MCF 10A (cell line): ENCODE data around the gene DCST2. TPM values are rescaled to one million over a fixed set of nuclear protein-coding genes. Genes with fewer than 3 reads are reported as not detected.

Experiments
- BruUV-seq: library from RNA; stranded (reverse); fragments of 400-500 nt; replicated peaks from 2 replicates; lab custom pipeline; 2021; lab: Mats Ljungman, UMichigan
- CTCF ChIA-PET: fragments of 300-600 bp; sonication (Branson Sonifier 250); formaldehyde crosslinking; extraction: SDS; loops from one replicate; lab custom pipeline; 2021; ENCODE audit warnings: antibody characterized with exemption, inconsistent platforms; lab: Yijun Ruan, JAX
- POLR2A ChIA-PET: fragments of 300-600, 350-650 bp; sonication (Branson Sonifier 250); formaldehyde crosslinking; extraction: SDS; loops from one replicate; lab custom pipeline; 2020; ENCODE audit warnings: antibody characterized with exemption, inconsistent platforms; lab: Yijun Ruan, JAX
- DNase-seq: peaks from one replicate; pipeline ENCODE4 v3.0.0-alpha.2; 2018; ENCODE audit not compliant: unreplicated experiment
- H3K27ac Mint-ChIP-seq: one replicate; pipeline ENCODE4 v1.8.0; 2022; ENCODE audit warnings: mild to moderate bottlenecking, low read depth, mixed read lengths; ENCODE audit not compliant: unreplicated experiment
- H3K27me3 Mint-ChIP-seq: one replicate; pipeline ENCODE4 v1.8.0; 2022; ENCODE audit warnings: mixed read lengths; ENCODE audit not compliant: insufficient read depth, unreplicated experiment
- H3K36me3 Mint-ChIP-seq: one replicate; pipeline ENCODE4 v1.8.0; 2022; ENCODE audit warnings: mild to moderate bottlenecking, moderate library complexity, mixed read lengths; ENCODE audit not compliant: insufficient read depth, unreplicated experiment
- H3K4me1 Mint-ChIP-seq: one replicate; pipeline ENCODE4 v1.8.0; 2022; ENCODE audit warnings: mixed read lengths; ENCODE audit not compliant: insufficient read depth, unreplicated experiment
- H3K4me3 Mint-ChIP-seq: one replicate; pipeline ENCODE4 v1.8.0; 2022; ENCODE audit warnings: mild to moderate bottlenecking, moderate library complexity, mixed read lengths; ENCODE audit not compliant: unreplicated experiment
- H3K9me3 Mint-ChIP-seq: one replicate; pipeline ENCODE4 v1.8.0; 2022; ENCODE audit warnings: mixed read lengths; ENCODE audit not compliant: unreplicated experiment
- intact Hi-C: fragments of 100-400 bp; cut with micrococcal nuclease; formaldehyde crosslinking; loops from 2 replicates; pipeline ENCODE4 v1.14.1; 2022
- total RNA-seq: library from RNA; stranded (reverse); gene quantifications from 2 replicates; pipeline ENCODE4 v1.2.3, GENCODE V29; 2022
- TF ChIP-seq, protein P1 (sequence below): fragments of 200-600 bp; IDR thresholded peaks from one replicate; pipeline ENCODE4 v1.8.0; 2022; ENCODE audit warnings: antibody characterized with exemption, mild to moderate bottlenecking; ENCODE audit not compliant: unreplicated experiment

The DCST2 gene
- total RNA-seq, 1 experiment from 2014 or later = 0.91 TPM

DNA sequence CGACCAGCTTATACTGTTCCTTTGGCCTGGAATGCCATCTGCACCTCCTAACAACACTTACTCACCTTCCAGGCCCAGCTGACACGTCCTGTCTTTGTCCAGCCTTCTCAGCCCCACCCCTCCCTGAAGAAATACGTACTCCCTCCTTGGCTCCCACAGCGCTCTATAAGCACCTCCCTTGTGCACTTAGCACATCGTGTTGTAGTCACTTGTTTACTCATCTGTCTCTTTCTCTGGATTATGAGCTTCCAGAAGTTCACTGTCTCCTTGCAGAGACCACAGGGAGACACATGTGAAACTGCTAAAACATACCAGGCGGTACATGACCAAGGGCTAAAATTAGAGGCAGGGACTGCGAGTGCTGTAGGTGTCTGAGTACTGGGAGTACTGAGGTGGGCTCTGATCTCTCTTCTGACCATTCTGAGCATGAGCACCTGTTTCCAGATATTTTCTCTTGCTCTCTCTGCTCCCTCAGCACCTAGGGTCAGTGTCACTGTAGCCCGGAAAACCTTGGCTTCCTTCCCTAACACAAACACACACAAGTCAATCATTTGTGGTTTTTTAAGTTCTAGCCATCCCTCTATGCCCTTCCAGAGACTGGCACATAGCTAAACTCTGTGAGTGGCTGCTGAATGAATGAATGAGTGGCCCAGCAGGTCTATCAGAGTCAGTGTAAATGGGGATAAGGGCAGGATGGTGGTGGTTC, 5.2 kb upstream of the DCST2 start:
- intact Hi-C loops = loop anchor here (2.0 kb wide), 1 partner anchor 22 kb away; no protein-coding TSS in a partner anchor
- Mint-ChIP-seq H3K9me3 (no peaks in the 10 kb centered on the region), H3K4me3 (peak overlapping the region; percentile 15), H3K4me1 (peaks cover 37% of the 10 kb centered on the region), H3K27ac (peak overlapping the region; percentile 79), H3K36me3 (no peaks in the 10 kb centered on the region), H3K27me3 (no peaks in the 10 kb centered on the region)
- POLR2A ChIA-PET = interaction anchor here (0.6 to 9.7 kb wide), 39 partner anchors 8 to 818 kb away, joined by 3 to 275 read pairs (median 7); partner anchors contain the start of genes ADAM15, CKS1B, EFNA3 and EFNA4
- CTCF ChIA-PET = interaction anchor here (0.6 to 23.3 kb wide), 27 partner anchors 8 to 1521 kb away, joined by 3 to 390 read pairs (median 4); partner anchors contain the start of genes ADAM15, EFNA4, FLAD1 and SHC1
- DNase-seq = peak; percentile 97
- TF ChIP-seq, protein P1, sequence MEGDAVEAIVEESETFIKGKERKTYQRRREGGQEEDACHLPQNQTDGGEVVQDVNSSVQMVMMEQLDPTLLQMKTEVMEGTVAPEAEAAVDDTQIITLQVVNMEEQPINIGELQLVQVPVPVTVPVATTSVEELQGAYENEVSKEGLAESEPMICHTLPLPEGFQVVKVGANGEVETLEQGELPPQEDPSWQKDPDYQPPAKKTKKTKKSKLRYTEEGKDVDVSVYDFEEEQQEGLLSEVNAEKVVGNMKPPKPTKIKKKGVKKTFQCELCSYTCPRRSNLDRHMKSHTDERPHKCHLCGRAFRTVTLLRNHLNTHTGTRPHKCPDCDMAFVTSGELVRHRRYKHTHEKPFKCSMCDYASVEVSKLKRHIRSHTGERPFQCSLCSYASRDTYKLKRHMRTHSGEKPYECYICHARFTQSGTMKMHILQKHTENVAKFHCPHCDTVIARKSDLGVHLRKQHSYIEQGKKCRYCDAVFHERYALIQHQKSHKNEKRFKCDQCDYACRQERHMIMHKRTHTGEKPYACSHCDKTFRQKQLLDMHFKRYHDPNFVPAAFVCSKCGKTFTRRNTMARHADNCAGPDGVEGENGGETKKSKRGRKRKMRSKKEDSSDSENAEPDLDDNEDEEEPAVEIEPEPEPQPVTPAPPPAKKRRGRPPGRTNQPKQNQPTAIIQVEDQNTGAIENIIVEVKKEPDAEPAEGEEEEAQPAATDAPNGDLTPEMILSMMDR = no peak
- BruUV-seq = no TSS peak

DNA sequence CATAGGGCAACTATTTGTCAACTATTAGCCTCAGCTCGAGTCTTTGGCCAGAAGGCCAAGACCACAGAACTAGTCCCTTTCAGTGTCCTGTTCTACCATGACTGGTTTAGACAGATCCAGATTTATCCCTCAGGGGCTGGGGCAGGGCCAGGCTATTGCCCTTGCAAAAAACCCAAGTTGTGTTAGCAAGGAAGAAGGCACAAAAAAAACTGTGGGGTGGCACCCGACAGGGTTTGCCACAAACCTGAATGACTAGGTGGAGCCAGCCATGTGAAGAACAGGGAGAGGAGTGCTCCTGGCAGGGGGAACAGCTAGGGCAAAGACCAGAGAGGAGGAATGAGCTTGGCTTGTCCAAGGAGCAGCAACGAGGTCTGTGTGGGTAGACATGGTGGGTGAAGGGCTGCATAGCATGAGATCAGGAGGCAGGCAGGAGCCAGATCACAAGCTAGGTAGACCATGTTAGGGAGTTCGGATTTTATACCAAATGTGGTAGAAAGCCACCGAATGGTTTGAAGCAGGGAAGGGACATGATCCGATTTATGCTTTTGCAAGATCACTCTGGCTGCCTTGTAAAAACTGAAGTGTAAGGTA, 4.4 kb upstream of the DCST2 start:
- CTCF ChIA-PET = interaction anchor here (0.6 to 23.3 kb wide), 18 partner anchors 8 to 1520 kb away, joined by 3 to 390 read pairs (median 6); partner anchors contain the start of genes ADAM15, EFNA4 and FLAD1
- no TSS peak for BruUV-seq
- Mint-ChIP-seq H3K27ac (peak overlapping the region; percentile 79), H3K9me3 (no peaks in the 10 kb centered on the region), H3K36me3 (no peaks in the 10 kb centered on the region), H3K4me3 (peak overlapping the region; percentile 15), H3K4me1 (peaks cover 33% of the 10 kb centered on the region), H3K27me3 (no peaks in the 10 kb centered on the region)
- no peak for DNase-seq
- POLR2A ChIA-PET = interaction anchor here (0.6 to 9.7 kb wide), 30 partner anchors 9 to 818 kb away, joined by 3 to 275 read pairs (median 8); partner anchors contain the start of genes ADAM15, CKS1B, EFNA3 and EFNA4
- intact Hi-C loops = loop anchor here (2.0 kb wide), 1 partner anchor 21 kb away; no protein-coding TSS in a partner anchor
- TF ChIP-seq, protein P1 = no peak

DNA sequence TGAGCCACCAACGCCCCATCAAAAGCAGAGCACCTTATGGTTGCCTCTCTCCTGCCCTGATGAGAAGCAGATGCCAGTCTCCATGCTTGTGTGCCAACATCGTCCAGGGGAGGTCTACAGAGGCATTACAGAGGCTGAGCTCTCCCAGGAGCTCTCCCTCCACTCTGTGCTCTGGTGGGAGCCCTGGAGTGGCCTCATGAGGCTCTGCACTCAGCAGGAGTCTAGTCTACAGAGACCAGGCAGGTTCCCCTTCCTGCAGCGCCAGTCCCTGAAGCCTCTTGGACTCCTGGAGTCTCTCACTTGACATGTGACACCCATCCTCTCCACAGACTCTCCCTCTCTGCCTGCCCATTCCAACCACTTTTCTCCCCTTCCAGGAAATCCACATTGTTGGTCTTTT, 3.5 kb upstream of the DCST2 start:
- Mint-ChIP-seq H3K27ac (peak overlapping the region; percentile 79), H3K36me3 (no peaks in the 10 kb centered on the region), H3K4me1 (peaks cover 33% of the 10 kb centered on the region), H3K9me3 (no peaks in the 10 kb centered on the region), H3K4me3 (no peak overlapping the region), H3K27me3 (no peaks in the 10 kb centered on the region)
- ChIA-PET POLR2A (interaction anchor here (0.6 to 9.7 kb wide), 16 partner anchors 10 to 1341 kb away, joined by 3 to 275 read pairs (median 13); partner anchors contain the start of genes CKS1B, FLAD1, LENEP and PBXIP1), CTCF (interaction anchor here (0.5 to 23.3 kb wide), 7 partner anchors 9 to 54 kb away, joined by 3 to 390 read pairs (median 4); partner anchors contain the start of genes ADAM15 and EFNA4)
- BruUV-seq = no TSS peak
- intact Hi-C loops = no loop called here
- DNase-seq = no peak
- TF ChIP-seq, protein P1 = no peak
